Ovary (tissue), 9 donors: ENCODE data around the gene KDM2A. TPM values are rescaled to one million over a fixed set of nuclear protein-coding genes. Genes with fewer than 3 reads are reported as not detected.
A peak's percentile ranks its signal among the peaks of the same experiment; 100 is the strongest.

Experiments used
- DNase-seq, 5 donors: peaks; one replicate each; pipeline ENCODE4 v3.0.0-alpha.2; 2019 to 2020
- H3K27ac ChIP-seq, 2 donors: fragments of 200-600 bp; one replicate each; pipeline versions ENCODE4 v1.5.1 to v1.8.0; 2019 to 2022
- H3K27me3 ChIP-seq: fragments of 200-600 bp; one replicate; pipeline ENCODE4 v1.8.0; 2022
- H3K36me3 ChIP-seq: fragments of 200-600 bp; sonication (generic); one replicate; pipeline ENCODE4 v1.5.1; 2019
- H3K4me1 ChIP-seq: one replicate; pipeline ENCODE4 v1.8.1; 2013; ENCODE audit warnings: mild to moderate bottlenecking, moderate library complexity; ENCODE audit not compliant: insufficient read depth
- H3K4me3 ChIP-seq: fragments of 200-600 bp; sonication (generic); one replicate; pipeline ENCODE4 v1.5.1; 2017
- H3K9me3 ChIP-seq, 2 donors: fragments of 200-600 bp in 1 of 2; sonication (generic) in 1 of 2; one replicate each; pipeline versions ENCODE4 v1.5.1 to v1.8.1; 2013 to 2019; ENCODE audit warnings: mild to moderate bottlenecking in 1 of 2, moderate library complexity in 1 of 2
- CTCF ChIP-seq, 3 donors: fragments of 450-650 bp in 2 of 3; fragments of 200-600 bp in 1 of 3; IDR thresholded peaks; one replicate each; pipeline versions ENCODE4 v1.5.1 to v1.8.0; 2016 to 2022; ENCODE audit warnings: antibody characterized with exemption in 3 of 3, mild to moderate bottlenecking in 1 of 3
- EP300 ChIP-seq: sonication (generic); formaldehyde crosslinking; IDR thresholded peaks from one replicate; pipeline ENCODE4 v1.6.1; 2017; ENCODE audit warnings: antibody characterized with exemption
- POLR2A ChIP-seq: fragments of 450-650 bp; IDR thresholded peaks from one replicate; pipeline ENCODE4 v1.6.1; 2017; ENCODE audit warnings: antibody characterized with exemption, mild to moderate bottlenecking, moderate library complexity
- WGBS, 3 donors: extraction: QIAGEN DNeasy Blood & Tissue Kit in 1 of 3; methylation state at CpG; one replicate each; pipeline versions ENCODE4 v1.1.5 to v1.1.7; 2013 to 2017; 5-methylcytosine and 5-hydroxymethylcytosine counted together
- intact Hi-C, 4 donors: fragments of 100-400 bp; cut with DNase I; formaldehyde crosslinking; loops; one replicate each; pipeline versions ENCODE4 v1.11.0 to v1.15.1; 2022 to 2023
- polyA plus RNA-seq, 2 donors: library from polyadenylated mRNA; stranded (reverse); fragments of 200-250 nt in 1 of 2; fragments of 350-450 nt in 1 of 2; fragmentation: Illumina TruSeq in 1 of 2; extraction: RNeasy Lipid Tissue Mini Kit (QIAGEN cat#74804) in 1 of 2; gene quantifications; one replicate each; pipeline ENCODE4 v1.2.3, GENCODE V29; 2013 to 2014
- total RNA-seq, 7 donors: library from RNA; depleted of rRNA in 2 of 7; stranded (reverse); fragments of >200 nt in 2 of 7; fragmentation: NEBNext Ultra II Directional in 3 of 7; extraction: Animal tissue kit (Norgen Biotek cat#: 25700) in 3 of 7; gene quantifications; one replicate each; pipeline versions ENCODE4 v1.1.0 to v1.2.4, GENCODE V29; 2016 to 2023
- donor health status: DM: no; HTN: no; CAD: no; lungs with moderate emphysema.
- donor health status: DM: no; HTN: no; CAD: no.
- donor health status: Bipolar disorder and iron deficiency.
- donor health status: DM: yes; HTN: yes; CAD: no.
- donor health status: DM: no; HTN: no; CAD: no.
- donor health status: DM: yes; HTN: yes; CAD: no.

The KDM2A gene
- total and polyA plus RNA-seq, 9 donors, result 33.5 to 76.9 (median 53.0) TPM

- no peaks in the 10 kb centered on the region for H3K27me3 ChIP-seq
- H3K36me3 ChIP-seq, result no peaks in the 10 kb centered on the region
- H3K4me3 ChIP-seq, result no peak overlapping the region
- TF ChIP-seq POLR2A, result no peak
- TF ChIP-seq CTCF (IDR thresholded peaks at IDR 0.05), result no peak
- no peak for TF ChIP-seq EP300
- H3K27ac ChIP-seq, result peak overlapping the region; percentile 60 to 66
- 85 to 93% (median 89%) methylated on average over 17 of the region's 17 CpGs for WGBS, 3 donors
- peaks cover 50% of the 10 kb centered on the region for H3K4me1 ChIP-seq
- peak in 2 of 5 donors; percentile 23 to 40 for DNase-seq
- no peaks in the 10 kb centered on the region for H3K9me3 ChIP-seq
- intact Hi-C loops, result loop anchor here in 1 of 4 donors (10.0 kb wide), 1 partner anchor 119 kb away; the partner anchor contains the start of gene RAD9A
Observed at GRCh38 chr11:67275606-67276409, 156.7 kb downstream of the KDM2A start.

GRCh38 chr11:67276781-67277230 lies 157.7 kb downstream of the KDM2A start:
- H3K4me1 ChIP-seq, result peaks cover 47% of the 10 kb centered on the region

DNA sequence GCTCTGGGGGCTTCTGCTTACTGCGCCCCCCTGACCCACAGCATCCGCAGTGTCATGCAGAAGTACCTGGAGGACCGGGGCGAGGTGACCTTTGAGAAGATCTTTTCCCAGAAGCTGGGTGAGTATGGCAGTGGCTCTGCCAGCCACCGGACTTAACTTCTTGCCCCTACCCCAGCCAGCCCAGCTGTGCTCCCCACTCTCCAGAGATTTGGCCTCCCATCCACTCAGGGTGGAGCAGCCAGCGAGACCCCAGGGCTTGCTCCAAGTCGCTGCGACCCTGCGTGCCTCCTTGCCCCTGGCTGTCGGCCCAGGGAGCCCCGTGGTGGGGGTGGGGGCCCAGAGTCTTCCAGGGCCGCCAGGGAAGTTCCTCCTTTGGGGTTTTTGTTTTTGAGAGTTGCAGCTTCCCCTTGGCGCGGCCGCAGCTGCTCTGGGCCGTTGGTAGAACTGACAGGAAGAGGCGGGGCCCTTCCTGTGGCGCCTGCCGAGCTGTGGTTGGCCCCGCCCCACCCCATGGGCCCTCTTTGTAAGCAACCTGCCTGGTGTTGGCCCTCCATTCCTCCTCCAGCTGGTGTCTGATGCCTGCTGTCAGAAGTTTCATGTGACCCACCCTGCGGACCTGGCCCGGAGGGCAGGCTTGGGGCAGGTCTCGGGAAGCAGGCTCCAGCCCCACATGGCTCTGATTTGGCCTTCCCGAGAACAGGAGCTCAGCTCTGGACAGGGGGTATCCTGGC lies 158.3 kb downstream of the KDM2A start:
- intact Hi-C loops, result loop anchor here in 1 of 4 donors (10.0 kb wide), 1 partner anchor 117 kb away; the partner anchor contains the start of gene RAD9A
- H3K4me1 ChIP-seq, result peaks cover 44% of the 10 kb centered on the region
- TF ChIP-seq EP300, result no peak
- no peak for TF ChIP-seq CTCF (IDR thresholded peaks at IDR 0.05)
- TF ChIP-seq POLR2A, result no peak

More at GRCh38 chr11:67276781-67277230, 157.7 kb downstream of the KDM2A start:
- DNase-seq, result peak in 2 of 5 donors; percentile 51 to 58
- H3K4me3 ChIP-seq, result peak overlapping the region; percentile 15
- no peaks in the 10 kb centered on the region for H3K36me3 ChIP-seq
- no peaks in the 10 kb centered on the region for H3K27me3 ChIP-seq
- no peaks in the 10 kb centered on the region for H3K9me3 ChIP-seq
- TF ChIP-seq POLR2A, result no peak
- no peak for TF ChIP-seq EP300
- no peak for TF ChIP-seq CTCF (IDR thresholded peaks at IDR 0.05)
- 38 to 42% (median 42%) methylated on average over 16 of the region's 16 CpGs for WGBS, 3 donors
- H3K27ac ChIP-seq, result peak overlapping the region; percentile 33 to 81
- intact Hi-C loops, result loop anchor here in 1 of 4 donors (10.0 kb wide), 1 partner anchor 118 kb away; the partner anchor contains the start of gene RAD9A

GRCh38 chr11:67278135-67278938 lies 159.3 kb downstream of the KDM2A start:
- intact Hi-C loops, result loop anchor here in 1 of 4 donors (10.0 kb wide), 1 partner anchor 116 kb away; the partner anchor contains the start of gene RAD9A
- Histone ChIP-seq H3K27ac (peak overlapping the region; percentile 67 to 81), H3K36me3 (no peaks in the 10 kb centered on the region), H3K9me3 (no peaks in the 10 kb centered on the region), H3K27me3 (no peaks in the 10 kb centered on the region), H3K4me3 (no peak overlapping the region), H3K4me1 (peaks cover 42% of the 10 kb centered on the region)
- peak in 2 of 5 donors; percentile 32 to 40 for DNase-seq
- WGBS, 3 donors, result 87 to 93% (median 88%) methylated on average over 12 to 14 of the region's 14 CpGs
- TF ChIP-seq POLR2A, result no peak
- no peak for TF ChIP-seq EP300
- TF ChIP-seq CTCF (IDR thresholded peaks at IDR 0.05), result no peak

More for the DNA sequence above, 158.3 kb downstream of the KDM2A start:
- H3K27me3 ChIP-seq, result no peaks in the 10 kb centered on the region
- H3K27ac ChIP-seq, result peak overlapping the region; percentile 67 to 81
- H3K36me3 ChIP-seq, result no peaks in the 10 kb centered on the region
- 11 to 20% (median 14%) methylated on average over 22 to 24 of the region's 24 CpGs for WGBS, 3 donors
- H3K9me3 ChIP-seq, result no peaks in the 10 kb centered on the region
- H3K4me3 ChIP-seq, result peak overlapping the region; percentile 15
- DNase-seq, result peak; percentile 80 to 88 (median 83)
